ENCODE data around the gene TSPAN18.

Gene TSPAN18

GRCh38 chr11:44889266-44889665 is 162.5 kb downstream of the TSPAN18 start:
- DNase-seq (ENCODE audit: low spot score) = no peak

DNA sequence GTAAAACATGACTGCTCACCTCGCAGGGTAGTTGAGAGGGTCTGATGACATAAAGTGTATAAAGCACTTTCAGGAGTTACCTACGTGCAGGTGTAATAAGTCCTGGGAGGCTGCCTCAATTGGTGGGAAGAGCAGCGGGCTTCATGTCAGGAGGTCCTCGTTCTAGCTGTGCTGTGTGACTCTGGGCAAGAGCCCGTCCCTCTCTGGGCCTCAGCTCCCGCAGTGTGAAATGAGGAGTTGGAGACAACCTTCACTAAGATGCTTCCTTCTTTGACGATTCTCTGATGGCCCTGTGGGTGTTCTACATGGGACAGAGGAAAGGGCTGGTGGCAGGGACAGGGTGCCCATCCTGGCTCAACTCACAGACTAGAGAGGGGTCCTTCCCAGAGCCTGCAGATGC is 166.1 kb downstream of the TSPAN18 start:
- DNase-seq (ENCODE audit: low spot score) = no peak

DNA sequence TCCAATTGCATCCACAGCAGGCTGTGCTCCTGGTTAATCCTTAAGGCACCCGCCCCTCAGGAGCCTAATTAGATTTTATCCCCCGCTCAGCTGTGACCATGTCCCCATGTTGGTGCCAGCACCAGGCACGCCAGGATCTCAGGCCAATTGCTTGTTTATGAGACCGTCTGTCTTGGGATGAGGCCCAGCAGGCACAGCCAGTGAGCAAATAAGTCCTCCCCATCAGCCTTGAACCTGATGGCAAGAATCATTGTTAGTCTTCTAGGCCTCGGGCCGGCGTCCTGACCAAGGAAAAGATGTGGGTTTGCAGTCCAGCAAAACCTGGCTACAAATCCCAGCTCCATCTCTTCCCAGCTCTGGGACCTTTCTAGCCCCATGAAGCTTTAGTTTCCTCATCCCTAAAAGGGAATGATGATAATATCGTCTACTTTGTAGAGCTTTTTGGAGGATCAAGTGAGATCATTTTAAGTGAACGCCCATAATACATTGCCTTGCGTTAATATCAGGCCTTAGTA is 166.6 kb downstream of the TSPAN18 start:
- peak; percentile 78 for DNase-seq (ENCODE audit: low spot score)

- DNase-seq (ENCODE audit: low spot score) = peak; percentile 81
Measured at GRCh38 chr11:44893846-44894617, 167.3 kb downstream of the TSPAN18 start.

DNA sequence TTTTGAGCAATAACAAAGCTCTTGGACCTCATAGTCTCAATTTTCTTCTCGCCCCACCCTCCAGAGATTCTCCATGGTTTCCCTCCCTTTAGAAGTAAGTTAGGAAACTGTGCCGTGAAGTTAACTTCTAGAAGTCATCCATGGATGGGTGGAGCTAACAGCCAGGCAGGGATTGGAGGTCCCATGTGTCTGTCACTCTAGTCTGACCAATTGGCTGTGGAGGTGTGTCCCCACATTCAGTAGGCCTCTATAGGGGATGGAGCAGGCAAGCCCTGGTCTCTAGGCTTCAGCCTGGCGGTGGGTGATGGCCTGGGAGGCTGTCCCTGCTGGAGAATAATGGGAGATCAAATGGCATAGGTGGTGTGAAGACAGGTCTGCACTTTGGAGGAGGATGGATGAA is 173.2 kb downstream of the TSPAN18 start:
- no peak for DNase-seq (ENCODE audit: low spot score)

- no peak for DNase-seq (ENCODE audit: low spot score)
Measured at GRCh38 chr11:44901120-44901633, 174.4 kb downstream of the TSPAN18 start.

GRCh38 chr11:44901786-44902185 is 175.0 kb downstream of the TSPAN18 start:
- no peak for DNase-seq (ENCODE audit: low spot score)

DNA sequence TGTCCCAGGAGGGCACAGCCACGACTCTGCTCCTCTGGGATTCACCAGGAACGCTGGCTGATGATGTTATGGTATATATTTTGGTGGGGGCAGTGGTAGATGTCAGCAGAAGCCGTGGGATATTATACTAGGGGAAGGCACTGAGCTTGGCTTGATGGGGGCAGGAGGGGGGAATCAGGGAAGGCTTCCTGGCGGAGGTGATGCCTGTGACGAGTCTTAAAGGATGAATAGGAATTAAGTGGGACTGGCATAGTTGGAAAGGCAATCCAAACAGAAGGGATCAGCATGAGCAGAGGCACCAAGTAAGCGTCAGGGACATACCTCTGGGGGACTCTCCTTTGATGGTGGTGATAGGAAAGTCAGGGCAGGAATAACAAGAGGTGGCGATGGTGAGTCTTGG is 176.3 kb downstream of the TSPAN18 start:
- no peak for DNase-seq (ENCODE audit: low spot score)

DNA sequence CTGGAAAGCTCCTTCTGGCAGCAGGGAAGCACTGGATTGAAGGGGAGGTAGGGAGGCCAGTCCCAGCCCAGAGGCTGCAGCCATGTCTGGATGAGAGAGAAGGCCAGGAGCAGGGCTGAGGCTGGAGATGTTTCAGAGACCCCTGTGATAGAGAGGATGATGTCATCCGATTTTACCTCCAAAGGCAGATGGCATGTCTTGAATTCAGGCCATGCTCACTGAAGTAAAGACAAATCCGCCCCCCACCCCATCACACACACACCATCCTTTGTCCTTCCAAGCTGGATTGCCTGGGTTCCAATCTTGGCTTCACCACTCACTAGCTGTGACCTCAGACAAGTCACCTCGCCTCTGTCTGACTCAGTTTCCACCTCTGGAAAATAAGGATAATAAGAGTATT is 176.8 kb downstream of the TSPAN18 start:
- DNase-seq (ENCODE audit: low spot score) = no peak

GRCh38 chr11:44904261-44905020 is 177.7 kb downstream of the TSPAN18 start:
- DNase-seq (ENCODE audit: low spot score) = no peak

DNA sequence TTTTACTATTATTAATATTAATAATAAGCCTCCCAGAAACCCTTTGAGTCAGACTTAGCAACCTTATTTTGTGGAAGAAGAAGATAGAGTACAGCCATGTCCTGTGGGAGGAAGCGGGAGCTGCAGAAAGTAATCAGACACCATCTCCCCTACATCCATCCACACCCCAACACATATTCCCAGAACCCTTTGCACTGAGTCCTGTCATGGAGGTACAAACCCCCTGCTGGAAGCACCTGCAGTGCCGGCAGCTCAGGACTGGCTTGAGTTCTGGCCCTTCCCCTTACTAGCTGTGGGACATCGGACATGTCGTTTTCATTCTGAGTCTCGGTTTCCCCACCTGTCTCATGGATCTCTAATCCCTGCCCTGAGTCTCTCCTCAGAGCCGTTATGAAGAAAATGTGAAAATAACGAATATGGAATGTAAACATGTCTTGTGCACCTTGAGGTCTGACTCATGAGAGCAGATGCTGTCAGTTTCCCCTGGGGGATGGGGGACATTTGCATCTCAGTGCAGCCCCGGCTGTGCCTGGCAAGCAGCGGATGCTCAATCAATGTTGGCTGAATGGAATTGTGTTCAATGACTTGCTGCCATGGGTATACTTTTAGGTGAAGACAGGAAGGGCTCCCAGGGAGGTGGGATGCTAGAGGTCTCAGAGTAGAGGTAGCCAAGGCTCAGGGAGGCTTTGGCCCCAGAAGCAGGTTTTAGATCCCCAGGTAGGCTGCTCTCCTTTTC is 178.5 kb downstream of the TSPAN18 start:
- DNase-seq (ENCODE audit: low spot score) = no peak

DNA sequence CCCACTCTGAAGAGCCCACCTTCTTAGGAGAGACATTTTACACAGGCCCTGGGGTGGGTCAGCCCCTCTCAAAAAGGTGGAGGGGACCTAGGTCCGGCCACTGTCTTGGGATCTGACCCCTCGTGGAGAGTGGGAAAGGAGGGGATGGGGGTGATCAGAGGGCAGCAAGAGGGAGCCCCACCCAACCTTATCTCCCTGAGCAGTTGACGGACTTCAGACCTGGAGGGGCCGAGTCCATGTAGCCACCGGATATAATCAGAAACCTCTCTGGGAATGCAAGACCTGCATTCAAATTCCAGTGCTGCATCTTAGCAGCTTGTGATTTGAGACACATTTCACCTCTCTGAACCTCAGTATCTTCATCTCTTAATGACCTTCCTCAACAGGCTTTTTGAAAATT is 179.9 kb downstream of the TSPAN18 start:
- no peak for DNase-seq (ENCODE audit: low spot score)

GRCh38 chr11:44909557-44909956 is 182.8 kb downstream of the TSPAN18 start:
- DNase-seq (ENCODE audit: low spot score) = no peak

- DNase-seq (ENCODE audit: low spot score) = no peak
Measured at GRCh38 chr11:44910591-44910990, 183.8 kb downstream of the TSPAN18 start.

DNA sequence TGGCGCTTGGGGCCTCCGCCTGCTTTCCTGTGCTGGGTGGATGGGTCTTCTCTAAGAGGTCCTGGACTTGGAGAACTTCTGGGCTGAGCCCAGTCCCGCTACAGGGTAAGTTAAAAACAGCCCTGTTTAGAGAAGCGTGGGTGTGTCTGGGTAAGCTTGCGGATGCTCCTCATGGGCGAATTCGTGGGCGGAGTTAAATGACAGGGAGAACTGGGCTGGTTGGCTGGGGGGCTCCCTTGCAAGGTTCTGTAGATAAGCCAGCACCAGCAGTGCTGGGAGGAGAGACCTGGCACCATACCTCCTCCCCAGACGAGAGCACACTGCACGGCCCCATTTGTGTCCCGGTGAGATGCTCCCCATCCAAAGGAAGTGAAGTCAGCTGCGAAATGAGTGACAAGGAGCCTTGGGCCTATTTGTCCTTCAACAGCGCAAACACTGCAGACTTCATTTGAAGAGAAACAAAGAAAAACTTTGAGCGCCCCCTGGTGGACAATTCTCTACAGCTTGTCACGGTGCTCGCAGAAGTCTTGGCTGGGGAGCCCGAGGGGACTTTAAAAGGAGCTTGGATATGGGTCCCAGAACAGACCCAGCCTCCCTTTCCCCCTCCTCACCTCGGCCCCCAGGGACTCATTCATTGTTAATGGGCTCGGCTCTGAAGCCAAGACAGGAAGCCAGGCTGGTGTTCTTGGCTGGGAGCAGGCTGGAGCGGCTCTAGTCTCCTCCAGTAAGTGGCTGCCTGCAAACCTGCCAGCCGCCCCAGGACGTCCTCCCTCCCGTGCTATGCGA is 184.5 kb downstream of the TSPAN18 start:
- DNase-seq (ENCODE audit: low spot score) = peak; percentile 81

DNA sequence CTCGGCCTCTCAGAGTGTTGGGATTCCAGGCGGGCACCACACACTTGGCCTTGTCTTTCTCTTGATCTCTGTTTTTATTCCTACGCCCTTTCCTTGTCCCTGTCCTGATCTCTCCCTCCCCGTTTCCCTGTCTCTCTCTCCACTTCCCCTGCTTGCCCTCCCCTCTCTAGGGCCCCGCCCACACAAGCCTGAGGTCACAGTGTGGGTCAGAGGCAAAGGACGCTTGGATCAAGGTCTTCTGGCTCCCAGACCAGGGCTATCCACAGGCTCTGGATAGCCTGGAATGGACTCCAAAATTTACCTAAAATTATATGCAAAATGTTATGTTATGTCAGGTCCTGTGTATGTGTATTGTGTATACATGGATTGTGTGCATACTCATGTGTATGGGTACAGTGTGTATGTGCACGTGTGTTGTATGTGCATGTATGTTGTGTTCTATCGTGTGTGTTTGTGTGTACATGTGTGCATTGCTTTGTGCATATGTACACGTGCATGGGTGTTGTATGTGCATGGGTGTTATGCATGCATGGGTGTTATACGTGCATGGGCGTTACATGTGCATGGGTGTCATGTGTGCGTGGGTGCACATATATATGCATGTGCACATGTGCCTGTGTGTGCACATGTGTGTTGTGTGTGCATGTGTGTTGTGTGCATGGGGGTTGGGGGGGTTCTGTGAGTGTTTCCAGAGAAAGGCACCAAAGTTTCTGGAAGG is 185.7 kb downstream of the TSPAN18 start:
- DNase-seq (ENCODE audit: low spot score) = no peak

DNA sequence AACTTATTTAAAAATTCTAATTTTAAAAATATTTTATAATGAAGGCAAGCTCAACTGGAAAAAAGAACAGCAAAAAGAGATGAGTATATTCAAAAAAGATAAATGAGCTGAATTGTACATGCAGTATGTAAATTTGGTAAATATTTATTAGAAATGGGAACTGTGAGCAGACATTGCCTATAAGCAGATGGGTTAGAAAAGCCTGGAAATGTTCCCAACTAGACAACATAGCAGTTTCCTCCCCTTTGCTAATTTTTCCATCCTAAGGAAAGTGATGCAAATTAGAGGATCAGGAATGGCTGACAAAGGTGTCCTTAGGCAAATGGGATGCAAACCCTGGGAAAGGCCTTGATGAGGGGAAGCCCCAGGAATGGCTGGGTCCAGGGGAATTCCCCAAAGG is 186.7 kb downstream of the TSPAN18 start:
- DNase-seq (ENCODE audit: low spot score) = no peak

- no peak for DNase-seq (ENCODE audit: low spot score)
Measured at GRCh38 chr11:44914105-44914504, 187.3 kb downstream of the TSPAN18 start.

DNA sequence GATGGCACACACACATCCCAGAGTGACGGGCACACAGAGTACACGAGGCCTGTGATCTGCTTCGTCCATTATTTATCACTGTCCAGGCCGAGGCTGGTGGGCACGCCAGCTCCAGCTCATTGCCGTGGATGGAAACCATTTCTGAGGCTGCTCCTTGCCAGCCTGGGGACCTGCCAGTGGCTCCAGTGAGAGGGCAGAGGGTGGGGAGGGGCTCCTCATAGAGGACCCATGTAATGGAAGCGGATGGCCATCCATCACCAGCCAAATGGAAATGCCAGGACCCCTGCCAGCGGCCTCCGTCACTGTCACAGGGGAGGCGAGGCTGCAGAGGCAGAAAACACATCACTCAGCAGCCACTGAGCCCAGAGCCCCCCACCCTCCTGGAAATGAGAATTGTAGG is 188.2 kb downstream of the TSPAN18 start:
- DNase-seq (ENCODE audit: low spot score) = no peak

- no peak for DNase-seq (ENCODE audit: low spot score)
Measured at GRCh38 chr11:44915621-44916020, 188.9 kb downstream of the TSPAN18 start.

GRCh38 chr11:44916331-44916730 is 189.6 kb downstream of the TSPAN18 start:
- DNase-seq (ENCODE audit: low spot score) = no peak
